ENCODE results near the gene BCOR. TPM values are rescaled to one million over a fixed set of nuclear protein-coding genes. Genes with fewer than 3 reads are reported as not detected.

Gene BCOR
- total RNA-seq (ENCODE audit: low replicate concordance) = 2.5 and 13.8 TPM in 2 replicates

DNA sequence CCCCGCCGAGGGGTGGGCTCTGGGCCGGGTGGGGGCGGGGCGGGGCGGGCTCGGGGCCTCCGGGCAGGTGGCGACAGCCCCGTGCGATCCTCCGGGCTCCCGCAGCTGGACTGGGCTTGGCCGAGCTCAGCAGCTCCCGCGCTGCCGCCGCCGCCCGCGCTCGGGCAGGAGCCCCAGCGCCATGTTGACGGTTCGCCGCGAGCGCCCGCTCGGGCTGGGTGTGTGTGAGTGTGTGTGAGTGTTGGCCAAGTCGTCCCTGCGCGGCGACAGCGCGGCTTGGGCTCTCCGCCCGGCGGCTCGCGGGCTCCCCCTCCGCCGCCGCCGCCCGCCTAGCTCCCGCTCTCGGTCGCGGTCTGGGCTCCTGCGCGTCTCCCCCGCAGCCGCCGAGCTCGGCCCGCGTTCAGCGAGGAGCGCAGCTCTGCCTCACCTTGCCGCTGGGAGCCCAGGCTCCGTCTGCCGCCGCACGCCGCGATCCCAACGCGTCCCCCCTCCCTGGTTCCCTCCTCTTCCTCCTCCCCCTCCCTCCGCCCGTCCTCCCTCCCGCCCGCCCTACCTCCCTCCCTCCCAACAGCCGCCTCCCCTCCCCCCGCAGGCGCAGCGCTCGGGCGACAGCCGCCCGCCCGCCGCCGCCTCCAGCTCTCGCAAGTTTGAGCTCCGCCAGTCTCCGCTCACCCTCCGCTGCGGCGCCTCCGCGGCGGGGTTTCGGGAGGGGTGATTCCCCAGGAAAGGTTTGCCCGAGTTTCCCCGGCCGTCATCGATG, at the start of gene BCOR:
BCOR (minus strand) TSS at position 455 of the 760 bp plus-strand sequence. CDS start 20,029 bp downstream, outside the sequence.

All from smooth muscle cell of the coronary artery (primary cell).